Glutamatergic neuron (in vitro differentiated cells): ENCODE results near the gene HMBS. TPM values are rescaled to one million over a fixed set of nuclear protein-coding genes. Genes with fewer than 3 reads are reported as not detected.

Experiments
- DNase-seq: peaks from one replicate; pipeline ENCODE4 v3.0.0; 2022
- H3K27ac Mint-ChIP-seq: one replicate; pipeline ENCODE4 v1.8.0; 2020; ENCODE audit warnings: mild to moderate bottlenecking, mixed read lengths, inconsistent platforms; ENCODE audit not compliant: unreplicated experiment
- H3K27me3 Mint-ChIP-seq: one replicate; pipeline ENCODE4 v1.8.0; 2020; ENCODE audit warnings: mild to moderate bottlenecking, moderate library complexity, mixed read lengths, inconsistent platforms; ENCODE audit not compliant: unreplicated experiment
- H3K36me3 Mint-ChIP-seq: one replicate; pipeline ENCODE4 v1.8.0; 2020; ENCODE audit warnings: mild to moderate bottlenecking, mixed read lengths, inconsistent platforms; ENCODE audit not compliant: unreplicated experiment
- H3K4me1 Mint-ChIP-seq: one replicate; pipeline ENCODE4 v1.8.0; 2020; ENCODE audit warnings: mild to moderate bottlenecking, low read depth, mixed read lengths, inconsistent platforms; ENCODE audit not compliant: unreplicated experiment
- H3K4me3 Mint-ChIP-seq: one replicate; pipeline ENCODE4 v1.8.0; 2020; ENCODE audit warnings: mild to moderate bottlenecking, mixed read lengths, inconsistent platforms; ENCODE audit not compliant: unreplicated experiment
- H3K9me3 Mint-ChIP-seq: one replicate; pipeline ENCODE4 v1.8.0; 2020; ENCODE audit warnings: mild to moderate bottlenecking, moderate library complexity, mixed read lengths, inconsistent platforms; ENCODE audit not compliant: unreplicated experiment
- CTCF ChIP-seq: fragments of 200-600 bp; sonication (generic); IDR thresholded peaks from one replicate; pipeline ENCODE4 v1.5.0; 2021; ENCODE audit not compliant: partially characterized antibody, unreplicated experiment
- total RNA-seq: library from RNA; stranded (reverse); fragmentation: NEBNext Ultra II Directional; extraction: Animal tissue kit (Norgen Biotek cat#: 25700); gene quantifications from one replicate; pipeline ENCODE4 v1.2.1, GENCODE V29; 2021; ENCODE audit not compliant: unreplicated experiment

The HMBS gene
- total RNA-seq, 1 donor from 2014 or later: 30.4 TPM

- Mint-ChIP-seq H3K4me3 (peak within 1 kb of the TSS; percentile 97), H3K36me3 (no peaks in the 10 kb centered on the region), H3K27ac (peak within 1 kb of the TSS; percentile 77), H3K4me1 (peaks cover 3% of the 10 kb centered on the region), H3K9me3 (peaks cover 6% of the 10 kb centered on the region), H3K27me3 (peaks cover 2% of the 10 kb centered on the region)
- peak; percentile 98 for DNase-seq
- TF ChIP-seq CTCF: no peak
These were observed 17.1 kb upstream of the HMBS start, which contains the start of gene VPS11 for GRCh38 chr11:119067371-119068222. VPS11 (plus strand) TSS chr11:119067818; CDS start chr11:119067824, 6 bp downstream.

- Mint-ChIP-seq H3K4me1 (no peaks in the 10 kb centered on the region), H3K9me3 (peaks cover 5% of the 10 kb centered on the region), H3K4me3 (no peak overlapping the region), H3K36me3 (no peaks in the 10 kb centered on the region), H3K27me3 (peaks cover 6% of the 10 kb centered on the region), H3K27ac (no peak overlapping the region)
- DNase-seq: no peak
- TF ChIP-seq CTCF: no peak
These were observed 6.8 kb upstream of the HMBS start for GRCh38 chr11:119077839-119078238.

- Mint-ChIP-seq H3K27me3 (peaks cover 6% of the 10 kb centered on the region), H3K4me1 (no peaks in the 10 kb centered on the region), H3K27ac (no peak overlapping the region), H3K9me3 (peaks cover 5% of the 10 kb centered on the region), H3K4me3 (no peak overlapping the region), H3K36me3 (no peaks in the 10 kb centered on the region)
- DNase-seq: no peak
- TF ChIP-seq CTCF: no peak
These were observed 5.8 kb upstream of the HMBS start for GRCh38 chr11:119078675-119079420.

GRCh38 chr11:119081682-119082260 is 2.9 kb upstream of the HMBS start:
- Mint-ChIP-seq H3K4me3 (no peak overlapping the region), H3K27me3 (peaks cover 8% of the 10 kb centered on the region), H3K36me3 (no peaks in the 10 kb centered on the region), H3K27ac (no peak overlapping the region), H3K9me3 (peaks cover 7% of the 10 kb centered on the region), H3K4me1 (no peaks in the 10 kb centered on the region)
- no peak for DNase-seq
- no peak for TF ChIP-seq CTCF
